DMS 273 (cell line): ENCODE measurements around the gene SPTB.

ENCODE experiments used
- DNase-seq: peaks from one replicate; lab custom pipeline; 2025; ENCODE audit not compliant: unreplicated experiment; lab: John Stamatoyannopoulos, UW

SPTB gene

DNA sequence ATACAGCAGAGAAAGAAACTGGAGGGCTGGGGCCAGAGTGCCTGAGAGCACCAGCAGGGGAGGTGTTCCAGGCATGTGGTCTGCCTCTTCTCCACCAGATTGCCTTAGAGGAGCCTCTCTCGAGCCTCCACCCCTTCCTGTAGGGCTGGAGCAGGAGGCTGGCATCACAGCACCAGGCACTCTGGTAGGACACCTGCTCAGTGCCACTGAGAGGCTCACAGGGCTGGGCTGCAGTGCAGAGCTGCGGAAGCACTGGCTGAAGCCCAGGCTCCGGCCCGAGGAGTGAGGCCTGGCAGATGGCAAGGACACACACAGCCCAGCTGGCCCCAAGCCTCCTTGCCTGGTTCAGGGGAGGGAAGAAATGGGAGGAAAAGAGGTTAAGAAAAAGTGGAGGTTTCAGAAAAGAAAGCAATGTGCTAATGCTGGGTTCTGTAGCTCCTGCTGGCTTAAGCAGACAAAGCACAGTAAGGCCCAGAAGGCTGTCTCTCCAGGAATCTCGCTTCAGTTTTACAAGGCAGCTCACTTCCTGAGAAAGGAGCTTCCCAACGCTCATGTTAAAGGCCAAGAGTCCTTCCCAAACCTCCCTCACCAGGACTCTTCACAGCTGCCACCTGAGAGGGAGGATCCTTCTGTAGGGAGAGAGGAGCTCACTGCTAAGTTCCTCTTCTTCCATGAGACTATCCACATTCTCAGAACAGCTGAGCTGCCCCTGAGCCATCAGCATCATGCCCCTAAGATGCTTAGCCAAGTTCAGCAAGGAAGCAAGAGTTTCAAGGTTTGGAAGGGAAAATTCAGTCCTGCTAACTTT is 23.8 kb downstream of the SPTB start:
- DNase-seq = peak; percentile 87

DNA sequence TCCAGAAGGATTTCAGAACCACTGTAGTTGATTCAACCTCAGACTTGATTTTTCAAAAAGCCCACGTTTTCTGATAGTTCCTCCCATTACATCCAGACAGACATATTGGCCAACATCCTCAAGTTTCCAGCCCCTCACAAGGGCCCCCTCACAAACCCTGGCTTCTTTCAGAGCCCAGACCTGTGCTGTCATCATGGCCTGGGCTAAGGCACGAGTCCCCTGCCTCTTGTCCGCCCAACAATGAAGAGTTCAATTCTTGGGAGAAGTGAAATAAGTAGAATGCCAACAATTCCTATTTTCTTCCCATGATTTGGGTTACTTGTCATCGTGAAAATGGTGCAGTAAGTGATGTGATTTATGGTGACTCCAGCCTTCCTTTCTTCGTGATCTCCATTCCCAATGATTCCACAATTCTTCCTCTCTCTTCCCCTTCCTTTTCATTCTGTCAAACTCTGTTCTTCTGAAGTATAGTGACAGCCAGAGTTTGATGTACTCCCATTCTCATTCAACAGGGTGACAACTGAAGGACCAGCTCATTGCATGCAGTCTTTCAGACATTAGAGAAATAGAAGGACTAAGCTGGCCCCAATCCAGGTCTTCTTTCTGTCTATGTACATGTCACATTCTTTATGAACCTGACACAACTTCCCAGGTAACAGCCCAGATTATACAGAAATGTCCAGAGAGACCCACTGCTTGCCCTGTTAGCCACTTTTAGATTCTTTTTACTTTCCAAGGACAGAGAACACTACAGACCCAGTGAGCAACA is 29.2 kb downstream of the SPTB start:
- DNase-seq = no peak

DNA sequence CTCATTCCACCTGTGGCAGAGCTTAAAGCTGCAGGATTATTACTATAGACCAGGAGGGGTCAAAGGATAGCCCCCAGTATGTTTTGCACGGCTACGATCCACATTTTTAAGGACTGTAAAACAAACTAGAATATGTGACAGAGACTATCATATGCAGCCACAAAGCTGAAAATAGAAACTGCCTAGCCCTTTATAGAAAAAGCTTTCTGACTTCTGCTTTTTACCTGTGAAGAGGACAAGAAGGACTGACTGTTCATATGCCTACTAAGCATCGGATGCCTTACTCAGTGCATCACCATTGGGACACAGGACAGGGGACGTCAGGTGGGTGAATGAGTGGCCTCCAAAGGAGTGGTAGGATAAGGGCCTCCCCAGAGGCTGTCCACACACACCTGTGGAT is 29.8 kb downstream of the SPTB start:
- no peak for DNase-seq

DNA sequence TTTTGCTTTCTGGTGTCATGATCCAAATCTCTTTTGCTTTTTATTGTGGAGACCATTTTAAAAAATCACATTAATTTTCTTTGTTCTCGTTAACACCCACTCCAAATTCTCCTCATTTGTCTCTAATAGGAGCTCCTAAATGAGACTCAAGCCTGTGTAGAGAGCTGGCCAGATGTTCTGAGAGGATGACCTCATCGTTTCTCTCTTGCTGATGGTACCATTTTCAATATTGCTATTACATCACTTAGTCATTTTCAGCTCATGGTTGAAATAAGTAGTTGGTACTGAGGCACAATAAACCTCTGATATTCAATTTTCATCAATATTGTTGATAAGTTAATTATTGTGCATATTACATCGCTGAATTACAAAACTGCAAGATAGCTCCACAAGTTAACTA is 31.5 kb downstream of the SPTB start:
- DNase-seq = peak; percentile 10

GRCh38 chr14:64846319-64846718 is 33.4 kb downstream of the SPTB start:
- no peak for DNase-seq

GRCh38 chr14:64845878-64846277 is 33.8 kb downstream of the SPTB start:
- DNase-seq = no peak

DNA sequence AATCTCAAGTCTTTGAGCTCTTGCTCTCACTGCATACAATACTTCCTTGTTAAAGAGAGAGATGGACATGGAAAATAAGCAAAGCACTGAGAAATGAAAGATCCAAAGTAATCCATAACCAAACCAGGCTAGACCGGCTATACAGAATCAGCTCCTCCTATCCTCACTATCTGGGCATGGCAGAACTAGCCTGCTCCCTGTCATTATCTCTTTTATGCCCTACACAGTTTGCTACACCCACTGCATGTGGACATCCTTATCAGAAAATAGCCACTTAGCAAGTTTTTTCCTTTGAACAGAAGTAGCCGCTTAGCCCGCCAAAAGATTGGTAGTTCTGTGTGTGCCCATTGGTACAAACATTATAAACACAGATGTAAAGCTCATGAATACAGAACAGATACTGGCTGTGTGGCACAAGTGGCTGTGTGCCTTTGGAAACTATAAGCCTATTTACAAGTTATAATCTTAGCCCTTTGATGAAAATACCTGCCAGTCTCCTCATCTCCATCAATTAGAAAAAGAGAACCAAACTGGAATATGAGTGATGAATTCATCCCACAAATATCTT is 34.7 kb downstream of the SPTB start:
- no peak for DNase-seq

DNA sequence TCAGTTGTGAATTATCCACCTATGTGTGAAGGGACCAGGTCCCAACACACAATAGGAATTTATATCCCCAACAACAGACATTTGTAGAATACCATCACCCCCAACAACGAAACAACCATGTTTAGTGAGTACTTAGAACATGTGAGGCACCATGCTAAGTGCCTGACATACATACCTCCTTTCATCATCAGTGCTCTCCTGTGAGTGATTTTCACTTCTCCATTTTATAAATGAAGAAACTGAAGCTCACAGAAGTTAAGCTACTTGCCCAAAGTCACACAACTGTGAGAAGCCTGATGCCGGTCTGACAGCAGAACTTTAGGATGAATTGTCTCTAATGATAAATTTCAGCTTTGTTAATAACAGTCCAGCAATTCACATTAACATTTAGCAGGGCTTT is 35.4 kb downstream of the SPTB start:
- no peak for DNase-seq

DNA sequence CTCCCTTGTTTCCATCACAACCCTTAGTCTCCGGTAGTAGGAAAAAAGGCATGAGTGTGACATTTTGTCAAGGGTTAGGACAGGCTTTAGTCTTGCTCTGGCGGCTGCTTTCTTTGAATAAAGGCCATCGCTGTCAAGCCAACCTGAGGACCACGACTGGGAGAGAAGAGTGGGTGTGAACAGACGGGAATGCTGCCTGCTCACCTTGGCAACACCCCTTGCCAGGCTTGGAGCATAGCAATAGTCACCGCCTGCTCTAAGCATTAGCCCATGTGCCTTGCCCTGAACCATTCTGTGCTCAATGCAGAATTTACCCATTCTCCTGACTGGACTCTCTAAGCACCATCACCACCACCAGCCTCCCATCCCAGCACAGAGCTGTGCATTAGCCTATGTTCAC is 36.2 kb downstream of the SPTB start:
- no peak for DNase-seq

DNA sequence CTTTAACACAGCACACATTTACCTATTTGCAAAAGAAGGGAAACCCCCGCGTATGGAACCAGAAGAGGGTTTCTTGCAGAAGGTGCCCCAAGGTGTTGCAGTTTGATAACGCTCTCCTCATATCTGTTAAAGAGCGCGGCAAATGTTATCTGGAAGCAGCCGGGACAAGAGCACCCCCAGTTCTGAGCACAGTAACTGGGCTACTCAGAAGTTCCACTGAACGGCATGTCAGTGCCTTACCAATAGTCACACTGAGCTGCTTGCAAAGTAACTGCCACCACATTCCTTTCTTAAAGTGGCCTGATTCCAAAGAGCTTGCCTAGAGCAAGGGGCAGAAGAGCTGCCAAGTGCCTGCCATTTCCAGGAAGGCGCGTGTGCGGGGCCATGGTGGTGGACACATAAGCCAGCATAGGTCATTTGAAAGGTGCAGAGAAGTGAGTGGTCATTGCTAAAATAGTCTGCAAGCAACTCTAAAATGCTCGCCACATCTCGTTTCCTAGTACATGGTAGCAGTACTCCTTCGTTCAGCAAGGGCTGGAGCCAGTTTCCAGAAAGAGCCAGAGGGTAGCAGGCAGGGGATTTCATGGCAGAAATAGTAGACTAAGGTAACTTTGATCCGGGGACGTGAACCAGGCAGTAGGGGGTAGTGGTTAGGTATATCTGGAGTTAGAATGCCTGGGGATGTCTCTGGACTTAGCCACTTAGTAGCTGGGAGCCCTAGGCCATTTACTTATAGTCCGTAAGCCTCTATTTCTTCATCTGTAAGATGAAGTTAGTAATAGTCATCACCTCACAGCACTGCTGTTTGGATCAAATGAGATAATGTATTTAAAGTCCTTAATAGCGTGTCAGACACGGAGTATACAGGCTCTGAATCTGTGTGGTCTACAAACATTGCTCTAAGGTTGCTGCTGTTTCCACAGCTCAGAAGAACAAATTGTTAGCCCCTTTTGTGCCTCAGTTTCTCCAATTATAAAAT is 37.6 kb downstream of the SPTB start:
- no peak for DNase-seq

GRCh38 chr14:64841121-64841651 is 38.5 kb downstream of the SPTB start:
- DNase-seq = peak; percentile 32

DNA sequence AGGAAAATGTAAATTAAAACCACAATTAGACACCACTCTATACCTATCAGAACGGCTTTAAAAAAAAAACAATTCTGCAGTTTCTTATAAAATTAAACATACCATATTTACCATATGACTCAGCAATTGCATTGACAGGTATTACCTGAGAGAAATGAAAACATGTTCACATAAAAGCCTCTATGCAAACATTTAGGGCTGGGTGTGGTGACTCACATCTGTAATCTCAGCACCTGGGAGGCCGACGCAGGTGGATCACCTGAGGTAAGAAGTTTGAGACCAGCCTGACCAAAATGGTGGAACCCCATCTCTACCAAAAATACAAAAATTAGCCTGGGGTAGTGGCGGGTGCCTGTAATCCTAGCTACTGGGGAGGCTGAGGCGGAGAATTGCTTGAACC is 41.1 kb downstream of the SPTB start:
- no peak for DNase-seq

DNA sequence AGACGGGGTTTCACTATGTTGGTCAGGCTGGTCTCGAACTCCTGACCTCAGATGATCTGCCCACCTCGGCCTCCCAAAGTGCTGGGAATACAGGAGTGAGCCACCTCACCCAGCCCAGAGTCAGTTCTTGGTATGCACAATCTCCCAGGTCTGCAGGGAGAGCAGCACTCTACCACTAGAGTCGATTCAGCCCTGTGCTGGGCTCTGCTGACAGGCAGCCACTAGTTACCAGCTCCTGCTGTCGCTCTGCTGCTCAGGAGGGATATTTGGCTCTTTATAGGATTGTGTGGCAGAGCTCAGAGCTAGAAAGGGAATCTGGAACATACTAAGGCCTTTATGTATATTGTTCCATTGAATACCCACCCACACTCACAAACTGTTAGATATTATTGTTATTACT is 44.3 kb downstream of the SPTB start:
- no peak for DNase-seq

DNA sequence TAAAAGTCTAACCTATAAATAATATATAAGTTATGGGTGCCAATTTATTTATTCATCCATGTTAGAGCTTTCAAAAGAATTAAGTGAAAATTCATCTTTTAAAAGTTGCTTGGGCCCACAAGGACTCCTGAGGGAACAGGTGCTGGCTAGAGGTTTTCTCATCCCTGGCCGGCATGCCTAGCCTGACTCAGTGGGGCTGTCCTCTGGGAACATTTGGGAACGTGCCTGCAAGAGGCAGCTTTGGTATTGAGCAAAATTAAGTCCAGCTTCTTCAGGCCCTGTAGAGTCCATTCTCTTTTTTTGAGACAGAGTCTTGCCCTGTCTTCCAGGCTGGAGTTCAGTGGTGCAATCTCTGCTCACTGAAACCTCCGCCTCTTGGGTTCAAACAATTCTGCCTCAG is 44.7 kb downstream of the SPTB start:
- no peak for DNase-seq

GRCh38 chr14:64831419-64831818 is 48.3 kb downstream of the SPTB start:
- DNase-seq = no peak

DNA sequence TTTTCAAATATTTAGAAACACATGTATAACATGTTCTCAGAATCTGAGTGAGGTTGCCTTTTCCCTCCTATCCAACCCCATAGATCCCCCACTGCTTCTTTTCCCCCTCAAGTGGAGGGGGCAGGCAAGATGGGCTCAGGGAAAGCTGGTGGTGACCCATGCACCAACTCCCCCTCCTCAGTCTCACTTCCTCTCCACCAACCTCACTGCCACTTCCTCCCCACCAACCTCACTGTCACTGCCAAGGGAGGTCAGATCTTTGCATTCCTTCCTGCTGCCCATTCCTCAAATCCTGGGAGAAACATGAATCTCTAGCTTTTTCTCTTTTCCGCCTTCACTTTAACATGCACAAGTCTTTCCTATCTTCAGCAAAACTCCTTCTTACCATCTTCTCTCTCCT is 48.7 kb downstream of the SPTB start:
- no peak for DNase-seq

DNA sequence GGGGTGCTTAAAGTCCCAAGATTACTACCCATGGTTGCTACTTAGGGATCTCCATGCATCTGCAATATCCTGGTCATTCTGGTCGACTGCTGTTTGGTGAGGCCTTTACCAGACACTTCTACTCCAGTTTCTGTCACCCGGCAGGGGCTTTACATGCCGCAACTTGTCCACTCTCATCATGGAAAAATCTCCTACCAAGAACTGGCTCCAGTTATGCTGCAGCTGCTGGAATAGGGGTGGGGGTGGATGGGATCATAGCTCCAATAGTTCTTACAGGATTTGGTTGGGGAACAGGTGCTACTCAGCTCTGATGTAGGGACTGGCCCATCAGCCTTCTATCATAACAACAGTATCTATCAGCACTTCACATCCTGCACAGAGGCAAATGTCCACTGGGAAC is 51.6 kb downstream of the SPTB start:
- DNase-seq = peak; percentile 12

- DNase-seq = no peak
These were observed 52.9 kb downstream of the SPTB start for GRCh38 chr14:64826845-64827244.

DNA sequence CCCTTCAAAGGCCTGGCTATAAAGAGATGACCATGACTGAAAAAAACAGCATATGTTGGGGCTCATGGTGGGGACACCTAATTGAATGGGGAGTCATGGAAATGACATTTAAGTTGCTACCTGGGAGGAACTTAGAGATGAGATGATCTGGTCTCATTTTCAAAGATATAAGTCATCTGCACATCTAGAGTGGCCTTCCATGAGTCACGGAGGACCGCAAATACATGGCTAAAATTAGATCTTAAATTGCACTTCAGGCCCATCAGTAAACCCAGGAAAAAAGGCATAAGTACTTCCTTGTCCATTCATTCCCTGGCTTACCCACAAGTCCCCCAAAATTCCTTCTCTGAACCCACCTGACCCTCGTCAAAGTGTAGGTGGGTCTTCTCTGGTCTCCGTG is 53.4 kb downstream of the SPTB start:
- DNase-seq = no peak

- no peak for DNase-seq
These were observed 54.2 kb downstream of the SPTB start for GRCh38 chr14:64825509-64825908.

DNA sequence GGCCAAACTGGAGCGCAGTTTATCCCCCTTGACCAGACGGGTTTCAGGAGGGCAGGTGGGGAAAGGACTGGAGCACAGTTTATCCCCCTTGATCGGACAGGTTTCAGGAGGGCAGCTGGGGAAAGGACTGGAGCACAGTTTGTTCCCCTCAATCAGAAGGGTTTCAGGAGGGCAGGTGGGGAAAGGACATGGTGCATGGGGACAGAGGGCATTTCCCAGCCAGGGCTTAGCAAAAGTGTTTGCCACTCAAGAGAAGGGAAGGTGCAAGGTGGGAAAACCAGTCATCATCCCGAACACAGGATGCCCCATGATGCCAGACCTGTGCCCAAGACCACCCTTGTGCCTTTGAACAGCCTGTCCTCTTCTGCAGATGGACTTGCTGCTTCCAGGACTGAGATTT is 54.7 kb downstream of the SPTB start:
- no peak for DNase-seq
